Retinal pigment epithelial cell (primary cell): ENCODE measurements around the gene ERVW-1.

Experiments
- DNase-seq: peaks from one replicate; pipeline ENCODE4 v3.0.0-alpha.2; 2010; ENCODE audit warnings: low read depth
- H3K4me3 ChIP-seq: 2 replicates; pipeline ENCODE4 v1.5.1; 2011; ENCODE audit warnings: mild to moderate bottlenecking, low read length, control low read depth, moderate library complexity
- TF ChIP-seq, protein P1 (sequence below): conservative IDR thresholded peaks from 2 replicates; pipeline ENCODE4 v1.5.1; 2011; ENCODE audit warnings: low read depth, low read length, control low read depth, inconsistent platforms

The ERVW-1 gene

GRCh38 chr7:92464515-92464914 lies 13.2 kb downstream of the ERVW-1 start:
- no peak for DNase-seq
- no peak overlapping the region for H3K4me3 ChIP-seq
- TF ChIP-seq, protein P1, sequence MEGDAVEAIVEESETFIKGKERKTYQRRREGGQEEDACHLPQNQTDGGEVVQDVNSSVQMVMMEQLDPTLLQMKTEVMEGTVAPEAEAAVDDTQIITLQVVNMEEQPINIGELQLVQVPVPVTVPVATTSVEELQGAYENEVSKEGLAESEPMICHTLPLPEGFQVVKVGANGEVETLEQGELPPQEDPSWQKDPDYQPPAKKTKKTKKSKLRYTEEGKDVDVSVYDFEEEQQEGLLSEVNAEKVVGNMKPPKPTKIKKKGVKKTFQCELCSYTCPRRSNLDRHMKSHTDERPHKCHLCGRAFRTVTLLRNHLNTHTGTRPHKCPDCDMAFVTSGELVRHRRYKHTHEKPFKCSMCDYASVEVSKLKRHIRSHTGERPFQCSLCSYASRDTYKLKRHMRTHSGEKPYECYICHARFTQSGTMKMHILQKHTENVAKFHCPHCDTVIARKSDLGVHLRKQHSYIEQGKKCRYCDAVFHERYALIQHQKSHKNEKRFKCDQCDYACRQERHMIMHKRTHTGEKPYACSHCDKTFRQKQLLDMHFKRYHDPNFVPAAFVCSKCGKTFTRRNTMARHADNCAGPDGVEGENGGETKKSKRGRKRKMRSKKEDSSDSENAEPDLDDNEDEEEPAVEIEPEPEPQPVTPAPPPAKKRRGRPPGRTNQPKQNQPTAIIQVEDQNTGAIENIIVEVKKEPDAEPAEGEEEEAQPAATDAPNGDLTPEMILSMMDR: no peak

DNA sequence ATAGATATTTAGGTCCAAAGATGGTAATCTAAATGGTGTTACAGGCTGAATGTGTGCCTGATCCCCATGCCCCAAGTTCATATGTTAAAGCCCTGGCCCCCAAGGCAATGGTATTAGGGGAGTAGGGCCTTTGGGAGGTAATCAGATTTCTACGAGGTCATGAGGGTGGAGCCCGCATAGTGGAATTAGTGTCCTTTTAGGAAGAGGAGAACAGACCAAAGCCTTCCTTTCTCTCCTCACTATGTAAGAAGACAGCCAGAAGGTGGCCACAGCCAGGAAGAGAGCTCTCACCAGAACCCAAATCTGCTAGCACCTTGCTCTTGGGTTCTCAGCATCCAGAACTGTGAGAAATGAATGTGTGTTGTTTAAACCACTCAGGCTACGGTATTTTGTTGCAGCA lies 15.2 kb downstream of the ERVW-1 start:
- H3K4me3 ChIP-seq: no peak overlapping the region
- TF ChIP-seq, protein P1: no peak
- DNase-seq: no peak

GRCh38 chr7:92461027-92462003 lies 16.4 kb downstream of the ERVW-1 start:
- TF ChIP-seq, protein P1: peak; percentile 88
- no peak overlapping the region for H3K4me3 ChIP-seq
- no peak for DNase-seq

GRCh38 chr7:92460510-92460909 lies 17.2 kb downstream of the ERVW-1 start:
- TF ChIP-seq, protein P1: no peak
- H3K4me3 ChIP-seq: no peak overlapping the region
- no peak for DNase-seq

GRCh38 chr7:92460109-92460508 lies 17.6 kb downstream of the ERVW-1 start:
- TF ChIP-seq, protein P1: no peak
- no peak for DNase-seq
- H3K4me3 ChIP-seq: no peak overlapping the region

DNA sequence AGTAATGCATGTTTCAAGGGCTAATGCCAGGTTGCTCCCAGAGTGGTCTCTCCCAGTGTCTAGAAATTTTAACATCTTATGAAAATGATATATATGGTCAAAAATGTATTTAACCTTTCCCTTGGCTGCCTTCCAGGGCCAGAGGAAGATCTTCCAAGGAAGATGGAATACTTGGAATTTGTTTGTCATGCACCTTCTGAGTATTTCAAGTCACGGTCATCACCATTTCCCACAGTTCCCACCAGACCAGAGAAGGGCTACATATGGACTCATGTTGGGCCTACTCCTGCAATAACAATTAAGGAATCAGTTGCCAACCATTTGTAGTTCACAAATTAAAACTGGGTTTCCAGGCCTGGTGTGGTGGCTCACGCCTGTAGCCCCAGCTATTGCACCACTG lies 21.5 kb downstream of the ERVW-1 start:
- no peak for DNase-seq
- no peak overlapping the region for H3K4me3 ChIP-seq
- TF ChIP-seq, protein P1: no peak

DNA sequence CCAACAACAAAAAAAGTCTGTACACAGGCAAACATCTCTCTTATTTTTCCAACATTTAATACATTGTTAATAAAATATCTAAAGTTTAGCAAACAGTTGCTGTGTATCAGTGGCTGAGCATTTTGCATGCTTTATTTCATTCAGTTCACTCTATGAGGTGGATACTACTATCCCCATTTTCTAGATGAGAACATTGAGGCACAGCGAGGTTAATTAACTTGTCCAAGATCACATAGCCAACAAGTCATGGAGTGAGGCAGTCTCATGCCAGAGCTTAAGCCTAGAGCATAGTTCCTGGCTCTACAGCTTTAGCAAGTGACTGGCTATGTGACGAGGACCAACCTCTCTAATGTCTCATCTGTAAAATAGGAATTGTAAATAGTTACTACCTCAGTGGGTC lies 26.1 kb downstream of the ERVW-1 start:
- TF ChIP-seq, protein P1: no peak
- no peak for DNase-seq

More for the DNA sequence above, 26.1 kb downstream of the ERVW-1 start:
- no peak overlapping the region for H3K4me3 ChIP-seq
